Keratinocyte (primary cell): ENCODE measurements around the gene AKT1. TPM values are rescaled to one million over a fixed set of nuclear protein-coding genes. Genes with fewer than 3 reads are reported as not detected.

Experiments used
- DNase-seq: peaks from one replicate; pipeline ENCODE4 v3.0.0-alpha.2; 2011; ENCODE audit warnings: low read depth, missing footprints, low spot score
- FAIRE-seq: peaks from 2 replicates; lab custom pipeline; 2011; peaks lifted over from hg19 to GRCh38; lab: Jason Lieb, UNC
- H2AFZ ChIP-seq: 2 replicates; pipeline ENCODE4 v1.6.0; 2012; ENCODE audit warnings: low read length, control low read depth, inconsistent platforms; ENCODE audit not compliant: control insufficient read depth
- H3K27ac ChIP-seq: 2 replicates; pipeline ENCODE4 v1.5.1; 2011; ENCODE audit warnings: low read length; ENCODE audit not compliant: control insufficient read depth, insufficient read depth
- H3K27me3 ChIP-seq: 3 replicates; pipeline ENCODE4 v1.6.0; 2011; ENCODE audit warnings: low read length; ENCODE audit not compliant: control insufficient read depth, insufficient read depth; ENCODE audit errors: extremely low read depth
- H3K36me3 ChIP-seq, 2 experiments: 2 replicates in 1 of 2; 3 replicates in 1 of 2; pipeline ENCODE4 v1.5.1; 2011; ENCODE audit warnings: low read length in 2 of 2, mild to moderate bottlenecking in 1 of 2; ENCODE audit not compliant: control insufficient read depth in 2 of 2, insufficient read depth in 2 of 2; ENCODE audit errors: extremely low read depth in 1 of 2
- H3K4me1 ChIP-seq: 3 replicates; pipeline ENCODE4 v1.5.1; 2011; ENCODE audit warnings: low read length; ENCODE audit not compliant: control insufficient read depth, insufficient read depth; ENCODE audit errors: extremely low read depth
- H3K4me2 ChIP-seq: 3 replicates; pipeline ENCODE4 v1.6.0; 2011; ENCODE audit warnings: low read depth, low read length; ENCODE audit not compliant: control insufficient read depth, insufficient read depth; ENCODE audit errors: extremely low read depth
- H3K4me3 ChIP-seq, 3 experiments: fragments of 200-600 bp in 1 of 3; sonication (generic) in 1 of 3; 2 replicates in 2 of 3; 3 replicates in 1 of 3; pipeline ENCODE4 v1.5.1; 2011 to 2016; ENCODE audit warnings: low read length in 3 of 3, mild to moderate bottlenecking in 3 of 3, control low read depth in 2 of 3, inconsistent platforms in 1 of 3, low read depth in 1 of 3, mixed read lengths in 1 of 3, mixed run types in 1 of 3, moderate library complexity in 1 of 3; ENCODE audit not compliant: control insufficient read depth in 2 of 3, insufficient read depth in 2 of 3; ENCODE audit errors: extremely low read depth in 1 of 3
- H3K79me2 ChIP-seq: 2 replicates; pipeline ENCODE4 v1.6.0; 2012; ENCODE audit warnings: low read length; ENCODE audit not compliant: control insufficient read depth, insufficient read depth
- H3K9ac ChIP-seq: 3 replicates; pipeline ENCODE4 v1.6.0; 2011; ENCODE audit warnings: low read length; ENCODE audit not compliant: control insufficient read depth, insufficient read depth; ENCODE audit errors: extremely low read depth
- H3K9me1 ChIP-seq: 3 replicates; pipeline ENCODE4 v1.6.0; 2011; ENCODE audit warnings: low read length; ENCODE audit not compliant: control insufficient read depth, insufficient read depth; ENCODE audit errors: extremely low read depth
- H3K9me3 ChIP-seq: 2 replicates; pipeline ENCODE4 v1.5.1; 2012; ENCODE audit warnings: low read depth, low read length; ENCODE audit not compliant: control insufficient read depth
- H4K20me1 ChIP-seq: 3 replicates; pipeline ENCODE4 v1.6.0; 2011; ENCODE audit warnings: low read length; ENCODE audit not compliant: control insufficient read depth, insufficient read depth; ENCODE audit errors: extremely low read depth
- CTCF ChIP-seq, 3 experiments: IDR thresholded peaks in 1 of 3; conservative IDR thresholded peaks in 1 of 3; optimal IDR thresholded peaks in 1 of 3; 2 replicates in 2 of 3; 3 replicates in 1 of 3; pipeline versions ENCODE3 to v1.5.1; 2011; ENCODE audit warnings: low read length in 3 of 3, mild to moderate bottlenecking in 3 of 3, moderate library complexity in 2 of 3, control low read depth in 1 of 3, inconsistent platforms in 1 of 3; ENCODE audit not compliant: insufficient read depth in 2 of 3; ENCODE audit errors: extremely low read depth in 1 of 3
- EZH2 ChIP-seq: IDR thresholded peaks from one replicate; pipeline ENCODE4 v1.6.1; 2012; ENCODE audit warnings: inconsistent platforms, mild to moderate bottlenecking, low read length, moderate library complexity
- dilution Hi-C: fragments of 300-500 bp; cut with MboI; formaldehyde crosslinking; loops from one replicate; pipeline ENCODE4 v1.7.0; 2020; ENCODE audit warnings: low sequenced_read_pairs; ENCODE audit not compliant: extremely low pct_ligation_motif_present
- polyA plus RNA-seq, 5 experiments: library from polyadenylated mRNA; depleted of rRNA in 3 of 5; stranded (reverse) in 3 of 5; stranded (forward) in 1 of 5; unstranded in 1 of 5; fragments of >200 nt; gene quantifications; 1 replicate in 1 of 5; 2 replicates in 3 of 5; 3 replicates in 1 of 5; pipeline versions ENCODE4 v1.2.1 to v1.2.3, GENCODE V29; 2011 to 2012; ENCODE audit warnings: missing spikeins in 2 of 5, low read depth in 1 of 5, low replicate concordance in 1 of 5

AKT1 gene
- polyA plus RNA-seq, 1 donor (not counting 4 experiments of a cell fraction or from before 2014, with no cell fraction given): 82.3 TPM

GRCh38 chr14:104758981-104759969 lies 36.3 kb downstream of the AKT1 start:
- no peaks in the 10 kb centered on the region for H3K9me3 ChIP-seq
- peaks cover 26% of the 10 kb centered on the region for H3K79me2 ChIP-seq
- FAIRE-seq (no peak), DNase-seq (no peak)
- no peak for TF ChIP-seq CTCF (optimal IDR thresholded peaks at IDR 0.05 in 1 of 3, IDR thresholded peaks at IDR 0.05 in 1 of 3, conservative IDR thresholded peaks at IDR 0.05 in 1 of 3; ENCODE audit: extremely low read depth in 1 of 3, insufficient read depth in 2 of 3, low read length in 3 of 3)
- no peak for TF ChIP-seq EZH2
- no peak overlapping the region for H3K27ac ChIP-seq
- no peaks in the 10 kb centered on the region for H3K9me1 ChIP-seq
- peaks cover 23% of the 10 kb centered on the region in 2 experiments for H3K36me3 ChIP-seq
- no peak overlapping the region for H3K4me3 ChIP-seq
- no peak overlapping the region for H3K4me2 ChIP-seq
- no peak overlapping the region for H2AFZ ChIP-seq
- no peaks in the 10 kb centered on the region for H3K27me3 ChIP-seq
- H4K20me1 ChIP-seq: peaks cover under 1% of the 10 kb centered on the region
- dilution Hi-C loops: loop anchor here (10.0 kb wide), 1 partner anchor 66 kb away; no protein-coding TSS in a partner anchor
- H3K9ac ChIP-seq: no peak overlapping the region
- peaks cover 4% of the 10 kb centered on the region for H3K4me1 ChIP-seq

GRCh38 chr14:104757681-104758392 lies 37.7 kb downstream of the AKT1 start:
- dilution Hi-C loops: loop anchor here (10.0 kb wide), 1 partner anchor 67 kb away; no protein-coding TSS in a partner anchor
- no peak for DNase-seq

More at GRCh38 chr14:104757681-104758392, 37.7 kb downstream of the AKT1 start:
- no peaks in the 10 kb centered on the region for H3K27me3 ChIP-seq
- peaks cover 23% of the 10 kb centered on the region in 2 experiments for H3K36me3 ChIP-seq
- no peaks in the 10 kb centered on the region for H3K9me3 ChIP-seq
- no peak for TF ChIP-seq EZH2
- TF ChIP-seq CTCF (optimal IDR thresholded peaks at IDR 0.05 in 1 of 3, IDR thresholded peaks at IDR 0.05 in 1 of 3, conservative IDR thresholded peaks at IDR 0.05 in 1 of 3; ENCODE audit: extremely low read depth in 1 of 3, insufficient read depth in 2 of 3, low read length in 3 of 3): no peak
- H2AFZ ChIP-seq: no peak overlapping the region
- H3K27ac ChIP-seq: no peak overlapping the region
- H3K4me3 ChIP-seq: no peak overlapping the region
- peaks cover 39% of the 10 kb centered on the region for H3K79me2 ChIP-seq
- peaks cover 3% of the 10 kb centered on the region for H4K20me1 ChIP-seq
- no peak for FAIRE-seq
- no peak overlapping the region for H3K4me2 ChIP-seq
- peaks cover 12% of the 10 kb centered on the region for H3K4me1 ChIP-seq
- H3K9ac ChIP-seq: no peak overlapping the region
- no peaks in the 10 kb centered on the region for H3K9me1 ChIP-seq
